Thyroid gland (tissue), 4 donors: ENCODE results near the gene HADHA.

Experiments
- CTCF ChIP-seq, 6 experiments: fragments of 200-600 bp in 3 of 6; fragments of 450-650 bp in 3 of 6; sonication (generic) in 3 of 6; IDR thresholded peaks; one replicate each; pipeline ENCODE4 v1.5.1; 2016 to 2019; ENCODE audit warnings: antibody characterized with exemption in 6 of 6, mild to moderate bottlenecking in 2 of 6, inconsistent platforms in 1 of 6, moderate library complexity in 1 of 6
- POLR2A ChIP-seq, 2 donors: fragments of 450-650 bp; IDR thresholded peaks; one replicate each; pipeline ENCODE4 v1.6.1; 2017; ENCODE audit warnings: antibody characterized with exemption in 2 of 2, mild to moderate bottlenecking in 2 of 2, moderate library complexity in 1 of 2

- TF ChIP-seq POLR2A (IDR thresholded peaks at IDR 0.05) (no peak), CTCF (IDR thresholded peaks at IDR 0.05) (no peak)
Measured at GRCh38 chr2:26187114-26187513, 57.3 kb downstream of the HADHA start.
